GM21576 (cell line): Measurements from ENCODE around the gene WDR38.

ENCODE experiments used
- ATAC-seq: cut with Tn5 transposase; IDR thresholded peaks from one replicate; pipeline ENCODE4 v1.9.1; 2021; ENCODE audit warnings: mild to moderate bottlenecking, moderate library complexity; ENCODE audit not compliant: unreplicated experiment

Gene WDR38

GRCh38 chr9:124880501-124880900 is 27.2 kb downstream of the WDR38 start:
- no peak for ATAC-seq

- ATAC-seq: no peak
Measured at GRCh38 chr9:124881138-124881743, 28.0 kb downstream of the WDR38 start.

GRCh38 chr9:124882231-124882630 is 29.0 kb downstream of the WDR38 start:
- no peak for ATAC-seq

GRCh38 chr9:124884376-124884775 is 31.1 kb downstream of the WDR38 start:
- no peak for ATAC-seq

GRCh38 chr9:124885551-124885950 is 32.3 kb downstream of the WDR38 start:
- no peak for ATAC-seq

- ATAC-seq: no peak
Measured at GRCh38 chr9:124886461-124886860, 33.2 kb downstream of the WDR38 start.

GRCh38 chr9:124886866-124887492 is 33.7 kb downstream of the WDR38 start:
- no peak for ATAC-seq

- ATAC-seq: no peak
Measured at GRCh38 chr9:124887832-124888231, 34.6 kb downstream of the WDR38 start.

GRCh38 chr9:124889006-124889405 is 35.7 kb downstream of the WDR38 start:
- ATAC-seq: no peak

- no peak for ATAC-seq
Measured at GRCh38 chr9:124890179-124890578, 36.9 kb downstream of the WDR38 start.

- ATAC-seq: no peak
Measured at GRCh38 chr9:124894035-124894740, 40.9 kb downstream of the WDR38 start.

GRCh38 chr9:124894741-124895170 is 41.5 kb downstream of the WDR38 start:
- no peak for ATAC-seq

- no peak for ATAC-seq
Measured at GRCh38 chr9:124897570-124898460, 44.6 kb downstream of the WDR38 start.

GRCh38 chr9:124899845-124900244 is 46.6 kb downstream of the WDR38 start:
- ATAC-seq: no peak

- no peak for ATAC-seq
Measured at GRCh38 chr9:124906966-124907365, 53.7 kb downstream of the WDR38 start.
